HepG2 (cell line): ENCODE results near the gene DST. TPM values are rescaled to one million over a fixed set of nuclear protein-coding genes. Genes with fewer than 3 reads are reported as not detected.
A peak's percentile ranks its signal among the peaks of the same experiment; 100 is the strongest.

Experiments used
- HDAC2 ChIP-seq: sonication (generic); formaldehyde crosslinking; IDR thresholded peaks from 2 replicates; pipeline ENCODE4 v1.4.0; 2020; ENCODE audit warnings: missing genetic modification reagents
- KDM4B ChIP-seq: sonication (generic); formaldehyde crosslinking; IDR thresholded peaks from 2 replicates; pipeline ENCODE4 v1.4.0; 2020; ENCODE audit warnings: missing genetic modification reagents
- KMT2B ChIP-seq: IDR thresholded peaks from 2 replicates; pipeline ENCODE4 v1.6.1; 2016; ENCODE audit warnings: missing genetic modification reagents, missing compliant biosample characterization
- MXI1 ChIP-seq: IDR thresholded peaks from 3 replicates; pipeline ENCODE4 v1.6.1; 2012; ENCODE audit warnings: low read depth, low read length, inconsistent platforms, borderline replicate concordance
- NR2F1 ChIP-seq, 2 experiments: fragments of 450-650 bp in 1 of 2; formaldehyde crosslinking in 1 of 2; IDR thresholded peaks; 2 replicates each; pipeline versions ENCODE4 v1.5.0 to v1.6.1; 2016 to 2020; ENCODE audit warnings: mild to moderate bottlenecking in 1 of 2, missing compliant biosample characterization in 1 of 2, missing genetic modification reagents in 1 of 2, moderate library complexity in 1 of 2
- PRDM15 ChIP-seq: sonication (generic); formaldehyde crosslinking; IDR thresholded peaks from 2 replicates; pipeline ENCODE4 v1.4.0; 2020; ENCODE audit warnings: missing genetic modification reagents
- REXO4 ChIP-seq: sonication (generic); formaldehyde crosslinking; IDR thresholded peaks from 2 replicates; pipeline ENCODE4 v1.8.0; 2022; ENCODE audit warnings: missing genetic modification reagents, mild to moderate bottlenecking, borderline replicate concordance
- SOX6 ChIP-seq, 2 experiments: fragments of 450-650 bp in 1 of 2; sonication (generic) in 1 of 2; formaldehyde crosslinking in 1 of 2; IDR thresholded peaks; 2 replicates each; pipeline versions ENCODE4 v1.4.0 to v1.6.1; 2017 to 2020; ENCODE audit warnings: antibody characterized with exemption in 1 of 2, mild to moderate bottlenecking in 1 of 2, missing genetic modification reagents in 1 of 2
- ZNF207 ChIP-seq: fragments of 450-650 bp; IDR thresholded peaks from 2 replicates; pipeline ENCODE4 v1.6.1; 2016; ENCODE audit warnings: antibody characterized with exemption, borderline replicate concordance
- ZNF253 ChIP-seq: sonication (generic); formaldehyde crosslinking; IDR thresholded peaks from 2 replicates; pipeline ENCODE4 v1.8.0; 2022; ENCODE audit warnings: mild to moderate bottlenecking, missing genetic modification reagents, borderline replicate concordance
- ZNF407 ChIP-seq: sonication (generic); formaldehyde crosslinking; IDR thresholded peaks from one replicate; pipeline ENCODE4 v1.5.1; 2020; ENCODE audit warnings: mild to moderate bottlenecking, missing genetic modification reagents; ENCODE audit errors: not compliant biosample characterization
- ZNF510 ChIP-seq: sonication (generic); formaldehyde crosslinking; IDR thresholded peaks from 2 replicates; pipeline ENCODE4 v1.4.0; 2020; ENCODE audit warnings: low read depth, mild to moderate bottlenecking, missing genetic modification reagents
- polyA plus RNA-seq, 8 experiments: library from polyadenylated mRNA; depleted of rRNA in 3 of 8; stranded (reverse) in 7 of 8; unstranded in 1 of 8; fragments of >200 nt; fragmentation: Illumina TruSeq in 4 of 8; extraction: Trizol in 4 of 8; gene quantifications; 2 replicates each; pipeline versions ENCODE4 v1.2.1 to v1.2.3, GENCODE V29; 2011 to 2016; ENCODE audit warnings: low read depth in 4 of 8, missing spikeins in 1 of 8, mixed read lengths in 1 of 8; ENCODE audit not compliant: insufficient read depth in 1 of 8
- total RNA-seq, 5 experiments: library from RNA; depleted of rRNA; stranded (reverse); fragments of >200 nt; fragmentation: Illumina TruSeq; extraction: Trizol; gene quantifications; 2 replicates each; pipeline ENCODE4 v1.2.3, GENCODE V29; 2016; ENCODE audit warnings: low read depth in 1 of 5
- TF ChIP-seq, protein P1 (sequence below): sonication (generic); formaldehyde crosslinking; IDR thresholded peaks from 2 replicates; pipeline ENCODE4 v1.4.0; 2020; ENCODE audit warnings: mild to moderate bottlenecking, low read depth, missing genetic modification reagents
- TF ChIP-seq, protein P2 (sequence below): IDR thresholded peaks from 2 replicates; pipeline ENCODE4 v1.6.1; 2018; ENCODE audit warnings: missing genetic modification reagents, mild to moderate bottlenecking, missing compliant biosample characterization

Gene DST
- total and polyA plus RNA-seq, 2 of the 13 experiments (the other 11 are each of a cell fraction or from before 2014, with no cell fraction given), result 64.4 to 89.0 TPM

DNA sequence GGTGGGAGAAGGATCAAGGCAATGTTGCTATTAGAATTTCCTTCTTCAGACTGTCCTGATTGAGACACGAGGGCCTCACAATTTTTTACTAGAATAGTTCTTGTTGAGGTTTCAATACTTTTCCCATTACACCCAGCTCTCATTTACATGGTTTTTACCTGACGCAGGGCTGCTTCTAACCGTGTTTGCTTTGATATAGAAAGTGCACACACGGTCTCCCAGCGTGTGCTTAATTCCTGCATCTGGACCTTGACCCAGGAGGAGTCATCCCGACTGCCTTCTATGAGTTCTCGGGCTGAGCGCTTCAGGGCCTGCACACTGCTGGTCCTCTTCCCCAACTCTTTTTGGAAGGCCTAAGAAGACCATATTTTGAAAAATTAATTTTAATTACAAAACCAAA is 160.2 kb downstream of the DST start (continued):
- TF ChIP-seq KMT2B (peak; percentile 64; the same call in 1 of the 2 replicates), ZNF253 (CRISPR knock-in tag) (no peak), HDAC2 (CRISPR knock-in tag) (peak; percentile 63; the same call in 1 of the 2 replicates), SOX6 (IDR thresholded peaks at IDR 0.05) (no peak), SOX6 (CRISPR knock-in tag; IDR thresholded peaks at IDR 0.05) (peak; percentile 62; the same call in 1 of the 2 replicates), REXO4 (CRISPR knock-in tag) (no peak), KDM4B (CRISPR knock-in tag) (no peak), MXI1 (peak; percentile 47; the same call in 1 of the 3 replicates), NR2F1 (CRISPR knock-in tag; IDR thresholded peaks at IDR 0.05) (0 out of 4 replicates have a peak, but pooled peaks of 1 of the 2 experiments have one; percentile 27), ZNF510 (CRISPR knock-in tag) (no peak), ZNF407 (CRISPR knock-in tag) (no peak), ZNF207 (no peak), PRDM15 (no peak)
- TF ChIP-seq, protein P1, sequence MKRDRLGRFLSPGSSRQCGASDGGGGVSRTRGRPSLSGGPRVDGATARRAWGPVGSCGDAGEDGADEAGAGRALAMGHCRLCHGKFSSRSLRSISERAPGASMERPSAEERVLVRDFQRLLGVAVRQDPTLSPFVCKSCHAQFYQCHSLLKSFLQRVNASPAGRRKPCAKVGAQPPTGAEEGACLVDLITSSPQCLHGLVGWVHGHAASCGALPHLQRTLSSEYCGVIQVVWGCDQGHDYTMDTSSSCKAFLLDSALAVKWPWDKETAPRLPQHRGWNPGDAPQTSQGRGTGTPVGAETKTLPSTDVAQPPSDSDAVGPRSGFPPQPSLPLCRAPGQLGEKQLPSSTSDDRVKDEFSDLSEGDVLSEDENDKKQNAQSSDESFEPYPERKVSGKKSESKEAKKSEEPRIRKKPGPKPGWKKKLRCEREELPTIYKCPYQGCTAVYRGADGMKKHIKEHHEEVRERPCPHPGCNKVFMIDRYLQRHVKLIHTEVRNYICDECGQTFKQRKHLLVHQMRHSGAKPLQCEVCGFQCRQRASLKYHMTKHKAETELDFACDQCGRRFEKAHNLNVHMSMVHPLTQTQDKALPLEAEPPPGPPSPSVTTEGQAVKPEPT (CRISPR knock-in tag), result no peak
- TF ChIP-seq, protein P2, sequence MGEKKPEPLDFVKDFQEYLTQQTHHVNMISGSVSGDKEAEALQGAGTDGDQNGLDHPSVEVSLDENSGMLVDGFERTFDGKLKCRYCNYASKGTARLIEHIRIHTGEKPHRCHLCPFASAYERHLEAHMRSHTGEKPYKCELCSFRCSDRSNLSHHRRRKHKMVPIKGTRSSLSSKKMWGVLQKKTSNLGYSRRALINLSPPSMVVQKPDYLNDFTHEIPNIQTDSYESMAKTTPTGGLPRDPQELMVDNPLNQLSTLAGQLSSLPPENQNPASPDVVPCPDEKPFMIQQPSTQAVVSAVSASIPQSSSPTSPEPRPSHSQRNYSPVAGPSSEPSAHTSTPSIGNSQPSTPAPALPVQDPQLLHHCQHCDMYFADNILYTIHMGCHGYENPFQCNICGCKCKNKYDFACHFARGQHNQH (CRISPR knock-in tag), result no peak
